Measurements from ENCODE around the gene FOXL2NB.

Gene FOXL2NB

DNA sequence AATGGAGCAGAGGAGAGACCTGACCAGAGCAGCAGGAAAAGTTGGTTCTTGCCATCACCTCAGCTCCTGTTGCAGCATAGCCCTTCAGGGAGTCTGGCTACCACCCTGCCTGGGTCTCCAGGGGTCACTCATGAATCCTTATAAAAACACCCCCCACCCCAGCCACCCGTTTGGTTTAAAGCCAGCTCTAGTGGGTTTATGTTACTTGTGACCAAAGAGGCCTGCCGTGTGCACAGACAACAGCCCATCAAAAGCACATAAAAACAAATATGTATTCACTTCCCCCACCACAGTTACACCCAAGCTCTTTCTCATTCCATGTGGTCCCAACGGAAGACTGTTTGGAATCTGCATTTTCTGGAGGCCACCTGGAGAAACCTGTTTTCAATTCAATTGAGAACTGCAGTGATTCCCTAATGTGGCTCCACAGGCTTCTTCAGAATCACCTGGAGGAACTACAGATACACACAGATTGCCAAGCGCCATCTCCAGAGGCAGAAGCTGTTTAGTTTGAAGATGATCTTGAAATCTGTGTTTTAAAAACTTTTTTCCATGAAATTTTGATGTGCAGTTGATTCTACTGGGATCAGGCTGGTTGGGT, 13.8 kb upstream of the FOXL2NB start:
- no peak for DNase-seq

- DNase-seq, result no peak
Observed at GRCh38 chr3:138933981-138934691, 12.9 kb upstream of the FOXL2NB start.

GRCh38 chr3:138935505-138935862, 11.5 kb upstream of the FOXL2NB start:
- DNase-seq, result no peak

GRCh38 chr3:138935863-138936740, 10.9 kb upstream of the FOXL2NB start:
- DNase-seq, result peak; percentile 67

DNA sequence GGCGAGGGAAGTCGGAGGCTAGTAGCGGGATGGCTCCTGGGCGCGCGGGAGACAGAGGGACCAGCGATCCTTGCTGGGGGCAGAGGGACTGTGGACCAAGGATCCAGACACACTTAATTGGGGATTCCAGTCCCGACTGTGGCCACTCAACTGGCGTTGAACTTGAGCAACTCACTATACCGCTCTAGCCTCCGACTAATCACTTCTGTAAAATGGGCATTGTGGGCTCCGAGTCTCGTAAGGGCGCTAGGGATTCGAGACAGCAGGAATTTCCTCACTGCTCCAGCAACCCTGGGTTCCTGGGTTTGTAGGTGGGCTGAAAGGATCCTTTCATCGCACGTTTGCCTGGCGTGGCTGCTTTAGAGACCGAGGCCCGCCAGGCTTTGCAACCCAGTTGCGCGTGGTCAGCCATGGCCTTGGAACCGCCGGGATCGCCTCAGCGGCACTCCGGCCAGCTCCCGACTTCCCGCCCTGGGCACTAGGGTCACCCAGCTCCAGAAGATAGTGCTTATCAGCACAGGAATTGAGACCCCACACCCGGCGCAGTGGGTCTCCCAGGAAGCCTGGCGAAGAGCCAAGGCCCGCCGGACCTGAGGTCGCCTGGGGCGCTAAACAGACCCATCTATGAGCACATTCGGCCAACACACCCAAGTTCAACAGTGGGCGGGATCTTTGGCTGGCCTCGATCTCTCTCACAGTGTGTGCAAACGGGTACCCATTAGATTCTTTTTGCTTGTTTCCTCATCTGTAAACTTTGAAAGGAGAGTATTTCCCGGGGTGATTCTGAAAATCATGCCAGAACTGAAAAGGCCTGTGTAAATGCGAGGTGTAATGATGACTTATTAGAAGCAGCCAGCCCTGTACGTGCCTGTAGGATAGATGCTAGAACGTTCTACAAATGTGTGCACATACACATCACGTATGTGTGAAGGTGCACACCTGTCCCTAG, 10.0 kb upstream of the FOXL2NB start:
- no peak for DNase-seq

DNA sequence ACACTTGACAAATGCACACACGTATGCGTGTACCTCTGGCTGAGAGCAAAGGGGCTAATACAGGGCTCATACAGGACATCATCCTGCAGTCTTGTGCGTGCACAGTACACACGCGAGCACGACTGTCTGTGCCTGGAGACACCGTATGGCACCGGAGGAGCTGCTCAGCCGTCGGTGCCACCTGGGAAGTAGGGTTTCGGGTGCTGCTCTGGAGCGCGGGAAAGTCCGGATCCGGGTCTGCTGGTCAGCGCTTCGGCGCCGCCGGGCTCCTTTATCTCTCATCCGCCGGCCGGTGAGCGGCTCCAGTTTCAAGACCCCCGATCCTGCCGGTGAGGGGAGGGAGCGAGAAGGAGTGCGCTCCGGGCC, 9.3 kb upstream of the FOXL2NB start:
- DNase-seq, result no peak

GRCh38 chr3:138938056-138938876, 8.8 kb upstream of the FOXL2NB start:
- no peak for DNase-seq

- no peak for DNase-seq
Observed at GRCh38 chr3:138938877-138939560, 8.0 kb upstream of the FOXL2NB start.

GRCh38 chr3:138939561-138940241, 7.3 kb upstream of the FOXL2NB start:
- DNase-seq, result no peak

- no peak for DNase-seq
Observed at GRCh38 chr3:138940446-138940845, 6.6 kb upstream of the FOXL2NB start.

DNA sequence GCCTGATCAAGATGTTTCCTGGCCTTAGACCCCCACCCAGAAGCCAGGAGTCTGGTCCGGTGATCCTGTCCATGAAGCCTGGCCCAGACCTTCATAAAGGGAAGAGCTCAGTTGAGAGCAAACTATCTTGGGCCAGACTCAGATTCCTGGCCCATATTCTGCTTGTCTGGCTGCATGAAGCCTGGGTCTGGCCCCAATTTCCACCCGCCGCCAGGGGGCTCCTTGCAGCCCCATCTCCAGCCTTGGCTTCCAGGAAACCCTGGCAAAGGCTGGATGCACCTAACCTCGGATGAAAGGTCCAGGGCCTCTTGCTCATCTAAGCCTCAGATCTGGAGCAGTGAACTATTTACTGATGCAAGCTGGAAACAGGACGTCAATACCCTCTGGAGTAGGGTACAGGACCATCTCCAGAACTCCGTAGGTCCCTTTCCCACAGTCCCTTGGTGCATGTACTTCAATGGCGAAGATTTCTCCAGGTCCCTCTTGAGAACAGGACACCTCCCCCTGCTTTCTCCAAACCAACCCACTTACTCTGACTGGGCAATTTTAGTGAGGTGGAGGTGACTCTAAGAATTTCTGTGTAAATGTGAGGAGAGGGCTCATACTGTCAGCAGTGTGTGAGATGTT, 5.6 kb upstream of the FOXL2NB start:
- DNase-seq, result no peak

DNA sequence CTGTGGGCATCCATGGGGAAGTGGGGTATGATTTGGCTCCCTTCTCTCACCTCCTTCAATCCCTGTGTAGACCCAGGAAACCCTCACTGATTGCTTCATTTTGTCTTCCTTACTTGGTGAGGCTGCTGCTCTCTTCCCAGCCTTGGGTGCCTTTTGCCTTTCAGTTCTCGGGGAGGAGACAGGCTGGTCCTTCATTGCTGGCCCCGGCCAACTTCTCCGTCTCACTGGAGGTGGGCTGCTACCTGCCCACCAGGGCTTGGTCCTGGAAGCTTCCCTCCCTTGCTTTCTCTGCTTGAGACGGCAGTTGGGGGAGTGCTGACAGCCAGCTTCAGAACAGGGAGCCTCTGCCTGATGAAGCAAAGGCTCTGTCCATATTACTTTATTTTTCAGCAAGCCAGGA, 4.7 kb upstream of the FOXL2NB start:
- no peak for DNase-seq

- no peak for DNase-seq
Observed at GRCh38 chr3:138942861-138943623, 4.0 kb upstream of the FOXL2NB start.

- no peak for DNase-seq
Observed at GRCh38 chr3:138943724-138944653, 3.0 kb upstream of the FOXL2NB start.

DNA sequence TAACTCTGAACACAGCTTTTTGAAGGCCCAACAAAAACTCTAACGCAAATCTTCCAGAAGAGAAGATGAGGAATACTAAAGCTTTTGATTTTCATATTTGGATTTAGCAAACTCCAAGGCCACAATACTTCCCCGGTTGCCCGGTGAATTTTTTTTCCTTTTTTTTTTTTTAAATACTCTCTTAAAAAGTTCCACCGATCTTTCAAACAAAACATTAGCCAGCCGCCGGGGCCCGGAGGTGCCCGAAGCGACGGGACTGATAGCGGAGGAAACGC, 2.4 kb upstream of the FOXL2NB start:
- no peak for DNase-seq

GRCh38 chr3:138944929-138945708, 1.9 kb upstream of the FOXL2NB start:
- no peak for DNase-seq

All from activated gamma-delta T cell treated with Interleukin-2 at 50 U/mL for 16 hours (primary cell).